SK-N-DZ (cell line): Measurements from ENCODE around the gene NUDT22.

ENCODE experiments used
- DNase-seq: peaks from one replicate; pipeline ENCODE4 v3.0.0-alpha.2; 2015; ENCODE audit warnings: low spot score

The NUDT22 gene

DNA sequence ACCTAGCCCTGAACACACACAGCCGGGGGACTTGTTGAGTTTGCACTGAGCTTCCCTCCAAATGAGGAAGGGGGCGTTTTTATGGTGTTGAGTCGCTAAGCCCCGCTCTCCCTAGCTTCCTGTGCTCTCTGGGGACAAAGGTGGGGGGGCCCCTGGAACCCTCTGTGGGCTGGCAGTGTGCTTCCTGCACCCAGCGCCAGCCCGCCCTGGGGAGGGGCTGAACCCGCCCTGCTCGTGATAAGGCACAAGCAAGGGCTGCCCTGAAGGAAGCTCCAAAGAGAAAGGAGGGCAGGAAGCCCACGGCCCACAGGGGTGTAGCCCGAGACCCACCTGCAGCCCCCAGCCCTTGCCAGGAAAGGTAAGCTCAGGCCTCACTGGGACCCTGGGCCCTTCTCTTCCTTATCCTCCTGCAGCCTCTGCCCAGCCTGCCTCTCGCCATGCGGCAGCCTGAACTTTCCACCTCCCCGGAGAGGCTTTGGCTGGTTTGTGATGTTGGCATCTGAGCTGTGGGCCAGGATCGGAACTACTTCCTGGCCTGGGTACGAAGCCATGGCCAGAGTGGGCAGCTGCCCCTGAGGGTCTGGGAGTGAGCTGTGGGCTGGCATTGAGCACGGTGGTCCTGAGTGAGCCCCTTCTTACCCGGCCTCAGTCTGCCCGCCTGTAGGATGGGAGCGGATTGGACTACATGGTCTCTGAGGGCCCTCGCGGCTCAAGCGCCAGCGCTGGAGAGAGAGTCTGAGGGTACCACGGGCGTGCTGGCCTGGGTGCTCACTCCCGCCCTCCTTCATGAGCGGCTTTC is 19.4 kb upstream of the NUDT22 start, which contains the start of gene FERMT3:
FERMT3 (plus strand) TSS at position 265 of the 799 bp plus-strand sequence. CDS start 644 bp downstream, outside the sequence.
- DNase-seq: no peak

DNA sequence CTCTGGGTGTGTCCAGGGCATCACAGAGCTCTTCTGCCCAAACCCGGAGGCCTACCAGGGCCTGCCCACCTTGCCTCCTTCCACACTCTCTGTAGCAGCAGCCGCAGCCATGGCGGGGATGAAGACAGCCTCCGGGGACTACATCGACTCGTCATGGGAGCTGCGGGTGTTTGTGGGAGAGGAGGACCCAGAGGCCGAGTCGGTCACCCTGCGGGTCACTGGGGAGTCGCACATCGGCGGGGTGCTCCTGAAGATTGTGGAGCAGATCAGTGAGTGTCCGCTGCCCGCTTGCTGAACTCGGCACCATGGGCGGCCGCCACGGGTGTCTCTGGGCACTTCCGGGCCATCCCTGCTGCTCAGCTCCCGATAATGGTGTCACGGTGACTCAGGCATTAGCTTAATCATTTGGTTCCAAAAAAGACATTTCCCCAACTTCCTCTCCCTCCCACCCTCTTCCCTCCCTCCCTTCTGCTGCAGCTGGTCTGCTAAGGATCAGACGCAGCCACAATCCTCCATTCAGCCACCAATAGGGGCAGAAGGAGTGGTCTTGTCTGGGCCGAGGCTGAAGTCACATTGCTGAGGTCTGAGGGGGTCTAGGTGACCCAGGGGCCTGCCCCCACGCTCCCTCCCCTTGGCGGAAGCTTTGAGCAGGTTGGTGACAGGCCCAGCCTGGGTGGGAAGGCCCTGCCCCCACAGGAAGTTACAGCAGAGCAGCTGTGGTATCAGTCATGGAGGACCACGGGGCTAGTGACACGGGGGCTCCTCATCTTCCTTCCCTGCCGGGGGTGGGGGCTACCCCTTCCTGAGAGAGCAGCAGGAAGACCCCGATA is 18.6 kb upstream of the NUDT22 start:
- DNase-seq: no peak

DNA sequence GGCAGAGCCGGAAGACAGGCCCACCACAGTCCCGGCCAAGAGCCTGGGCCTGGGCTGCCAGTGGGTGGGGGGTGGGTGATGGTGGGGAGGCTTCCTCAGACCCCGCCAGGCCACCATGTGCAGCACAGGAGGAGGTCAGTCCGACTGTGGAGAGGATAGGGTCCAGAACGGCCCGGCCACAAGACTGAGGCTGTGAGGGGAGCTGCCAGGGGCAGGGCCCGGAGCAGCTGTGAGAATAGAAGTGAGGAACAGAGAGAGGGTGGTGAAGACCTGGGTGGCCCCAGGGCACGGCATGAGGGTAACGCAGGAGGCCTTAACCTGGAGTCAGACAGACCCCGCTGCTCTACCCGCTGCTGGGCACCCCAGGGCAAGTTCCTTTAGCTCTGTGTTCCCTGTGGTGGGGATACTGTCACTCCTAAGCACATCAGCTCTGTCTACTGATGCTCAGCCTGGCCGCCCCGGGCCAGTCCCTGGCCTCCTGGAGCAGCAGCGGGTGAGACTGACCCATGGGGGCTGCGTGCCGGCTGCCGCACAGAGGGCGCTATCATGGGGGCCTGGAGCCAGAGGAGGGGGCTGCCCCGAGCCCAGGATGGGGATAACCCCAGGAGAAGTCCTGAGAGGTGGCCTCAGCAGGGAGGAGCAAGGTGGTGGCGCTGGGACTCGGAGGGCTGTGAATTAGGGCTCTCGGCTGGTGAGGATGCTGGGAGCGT is 17.8 kb upstream of the NUDT22 start:
- no peak for DNase-seq

DNA sequence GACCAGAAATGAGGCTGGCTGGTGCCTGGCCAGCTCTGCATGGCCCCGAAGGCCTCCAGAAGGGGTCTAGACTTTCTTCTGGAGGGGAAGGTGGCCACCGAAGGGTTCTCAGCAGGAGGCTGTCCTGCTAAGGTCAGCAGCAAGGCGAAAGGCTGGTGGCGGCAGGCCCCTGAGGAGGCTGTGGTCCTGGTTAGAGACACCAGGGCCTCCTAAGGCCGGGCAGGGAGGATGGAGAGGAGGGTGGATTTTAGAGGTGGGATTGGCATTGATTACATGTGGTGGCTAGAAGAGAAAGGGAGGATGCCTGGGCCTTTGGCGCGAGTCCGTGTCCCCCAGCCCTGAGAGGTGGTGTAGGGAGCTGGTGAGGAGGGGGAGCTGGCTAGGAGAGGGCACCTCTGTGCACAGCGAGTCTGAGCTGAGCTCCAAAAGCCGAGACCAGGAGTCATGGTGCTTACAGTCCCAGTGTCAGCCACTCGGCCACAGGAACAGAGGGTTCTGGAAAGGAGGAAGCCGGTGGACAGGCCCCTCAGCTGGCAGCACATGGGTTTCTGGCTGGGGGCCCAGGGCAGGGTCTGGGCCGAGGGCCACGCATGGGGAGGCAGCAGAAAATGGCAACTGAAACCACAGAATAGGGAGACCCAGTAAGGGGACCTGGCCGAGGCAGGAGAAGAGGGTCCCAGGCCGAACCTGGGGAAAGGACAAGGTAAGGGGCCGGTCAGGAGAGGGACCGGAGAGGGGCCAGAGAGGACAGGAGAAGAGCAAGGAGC is 17.1 kb upstream of the NUDT22 start:
- DNase-seq: no peak

DNA sequence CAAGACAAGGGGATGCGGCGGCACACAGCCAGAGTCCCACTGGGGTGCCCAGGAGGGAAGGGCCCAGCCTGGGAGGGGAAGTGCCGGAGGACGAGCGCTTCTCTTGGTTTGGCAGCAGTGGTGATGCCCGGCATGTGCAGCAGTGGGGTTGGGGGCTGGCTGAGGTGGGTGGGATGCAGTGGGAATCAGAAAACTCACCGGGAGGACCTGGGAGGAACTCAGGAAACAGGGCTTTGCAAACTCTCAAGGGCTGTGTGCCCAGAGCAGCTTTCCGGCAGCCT is 16.6 kb upstream of the NUDT22 start:
- DNase-seq: no peak

DNA sequence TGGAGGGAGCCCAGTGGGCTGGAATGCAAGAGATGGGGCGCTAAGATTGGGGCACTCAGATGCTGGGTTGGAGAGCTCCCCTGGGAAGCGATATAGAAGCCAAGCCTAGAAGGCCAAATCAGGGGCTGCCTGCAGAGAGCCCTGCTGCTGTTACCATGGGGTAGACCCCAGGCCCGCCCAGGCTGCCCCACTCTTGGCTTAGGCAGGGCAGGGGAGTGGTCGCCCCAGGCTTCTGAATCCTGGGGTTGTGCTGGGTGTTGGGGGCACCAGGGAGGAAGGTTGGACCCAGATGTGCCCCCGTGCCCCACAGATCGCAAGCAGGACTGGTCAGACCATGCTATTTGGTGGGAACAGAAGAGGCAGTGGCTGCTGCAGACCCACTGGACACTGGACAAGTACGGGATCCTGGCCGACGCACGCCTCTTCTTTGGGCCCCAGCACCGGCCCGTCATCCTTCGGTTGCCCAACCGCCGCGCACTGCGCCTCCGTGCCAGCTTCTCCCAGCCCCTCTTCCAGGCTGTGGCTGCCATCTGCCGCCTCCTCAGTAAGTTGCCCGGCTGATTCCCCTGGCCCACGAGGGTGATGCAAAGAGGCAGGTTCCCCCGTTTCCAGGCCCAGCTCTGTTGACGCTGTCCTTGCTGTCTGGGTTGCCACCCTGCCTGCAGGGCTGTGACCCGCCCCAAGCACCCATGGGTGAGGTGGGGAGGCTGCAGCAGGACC is 15.6 kb upstream of the NUDT22 start:
- no peak for DNase-seq

DNA sequence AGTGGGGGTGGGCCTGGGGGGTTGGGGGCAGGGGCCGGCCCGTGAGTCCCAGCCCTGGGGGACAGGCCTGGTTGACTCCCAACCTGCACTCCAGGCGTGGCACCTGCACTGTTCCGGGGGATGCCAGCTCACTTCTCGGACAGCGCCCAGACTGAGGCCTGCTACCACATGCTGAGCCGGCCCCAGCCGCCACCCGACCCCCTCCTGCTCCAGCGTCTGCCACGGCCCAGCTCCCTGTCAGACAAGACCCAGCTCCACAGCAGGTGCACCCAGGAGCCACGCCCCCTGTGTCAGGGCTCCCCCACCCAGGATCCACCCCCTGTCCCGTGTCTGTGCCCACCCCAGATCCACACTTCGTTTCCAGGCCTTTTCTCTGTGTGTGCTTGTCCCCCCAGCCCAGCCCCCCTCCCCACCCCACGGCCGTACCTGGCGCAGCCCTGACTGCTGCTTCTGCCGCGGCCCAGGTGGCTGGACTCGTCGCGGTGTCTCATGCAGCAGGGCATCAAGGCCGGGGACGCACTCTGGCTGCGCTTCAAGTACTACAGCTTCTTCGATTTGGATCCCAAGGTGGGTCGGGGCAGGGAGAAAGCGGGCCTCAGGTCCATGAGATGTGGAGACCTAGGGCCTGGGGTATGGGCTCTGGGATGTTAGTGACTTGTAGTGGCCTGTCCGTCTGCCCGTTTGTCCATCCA is 14.7 kb upstream of the NUDT22 start:
- DNase-seq: no peak

DNA sequence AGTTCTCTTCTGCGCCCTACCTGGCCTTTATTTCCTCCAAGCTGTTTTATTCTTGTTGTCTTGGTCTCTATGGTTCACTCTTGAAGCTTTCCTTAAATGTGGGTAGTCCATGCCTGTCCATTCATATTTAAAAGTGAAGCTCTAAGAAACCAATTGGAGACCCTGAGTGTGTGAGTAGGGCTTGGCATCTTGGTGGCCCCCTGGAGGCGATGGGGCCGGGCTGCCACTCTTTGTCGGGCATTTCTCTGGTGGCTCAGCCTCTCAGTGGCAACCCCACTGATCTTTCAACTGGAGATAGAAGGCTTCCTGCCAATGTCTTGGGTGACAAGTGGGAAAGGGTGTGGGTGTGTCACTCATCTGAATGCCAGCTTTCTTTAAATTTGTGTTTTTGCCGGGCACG is 9.2 kb upstream of the NUDT22 start:
- DNase-seq: no peak

DNA sequence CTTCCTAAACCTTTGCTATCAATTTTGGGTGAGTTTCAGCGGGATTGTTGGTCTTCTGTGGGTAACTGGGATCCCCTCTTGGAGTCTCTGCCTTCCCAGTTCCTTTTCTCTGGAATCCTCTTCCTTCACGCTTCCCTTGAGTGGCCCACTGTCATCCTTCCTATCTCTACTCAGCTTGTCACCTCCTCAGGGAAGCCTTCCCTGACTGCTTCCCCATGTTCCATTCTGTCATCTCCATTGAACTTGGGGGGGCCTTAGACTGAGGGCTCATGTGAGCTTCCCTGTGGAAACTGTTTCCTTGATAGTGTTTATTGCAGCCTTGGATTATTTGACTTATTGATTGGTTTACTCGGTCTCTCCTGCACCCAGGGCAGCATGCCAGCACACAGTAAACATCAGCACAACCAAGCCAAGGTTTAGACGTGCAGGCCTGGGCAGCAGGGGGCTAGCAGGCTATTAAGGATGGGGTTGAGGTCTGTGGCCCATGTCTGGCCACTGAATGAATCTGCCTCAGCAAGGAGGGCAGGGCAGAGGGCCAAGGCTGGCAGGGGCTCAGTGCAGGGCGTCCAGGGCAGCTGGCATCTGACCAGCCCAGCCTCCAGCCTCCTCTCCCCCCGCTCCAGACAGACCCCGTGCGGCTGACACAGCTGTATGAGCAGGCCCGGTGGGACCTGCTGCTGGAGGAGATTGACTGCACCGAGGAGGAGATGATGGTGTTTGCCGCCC is 7.3 kb upstream of the NUDT22 start:
- no peak for DNase-seq

DNA sequence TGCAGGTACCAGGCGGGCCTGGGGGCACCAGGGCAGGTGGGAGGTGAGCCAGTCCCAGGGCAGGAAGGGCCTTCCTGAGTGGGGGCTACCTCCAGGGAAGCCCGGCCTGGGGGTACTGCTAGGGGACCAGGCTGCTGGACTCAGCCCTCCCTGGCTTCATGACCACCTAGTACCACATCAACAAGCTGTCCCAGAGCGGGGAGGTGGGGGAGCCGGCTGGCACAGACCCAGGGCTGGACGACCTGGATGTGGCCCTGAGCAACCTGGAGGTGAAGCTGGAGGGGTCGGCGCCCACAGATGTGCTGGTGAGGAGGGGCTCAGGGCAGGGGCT is 6.8 kb upstream of the NUDT22 start:
- no peak for DNase-seq

DNA sequence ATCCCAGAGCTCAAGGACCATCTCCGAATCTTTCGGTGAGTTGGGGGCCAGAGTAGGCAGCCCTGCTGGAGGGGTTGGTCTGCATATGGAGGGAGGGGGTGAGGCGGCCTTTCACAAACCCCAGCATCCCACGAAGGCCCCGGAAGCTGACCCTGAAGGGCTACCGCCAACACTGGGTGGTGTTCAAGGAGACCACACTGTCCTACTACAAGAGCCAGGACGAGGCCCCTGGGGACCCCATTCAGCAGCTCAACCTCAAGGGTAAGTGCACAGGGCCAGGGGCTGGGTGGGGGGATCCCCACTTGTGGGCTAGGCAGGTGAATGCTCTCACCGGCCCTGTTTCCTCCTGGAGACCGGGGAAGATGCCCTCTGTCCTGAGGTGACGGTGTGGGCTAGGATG is 6.3 kb upstream of the NUDT22 start:
- no peak for DNase-seq

DNA sequence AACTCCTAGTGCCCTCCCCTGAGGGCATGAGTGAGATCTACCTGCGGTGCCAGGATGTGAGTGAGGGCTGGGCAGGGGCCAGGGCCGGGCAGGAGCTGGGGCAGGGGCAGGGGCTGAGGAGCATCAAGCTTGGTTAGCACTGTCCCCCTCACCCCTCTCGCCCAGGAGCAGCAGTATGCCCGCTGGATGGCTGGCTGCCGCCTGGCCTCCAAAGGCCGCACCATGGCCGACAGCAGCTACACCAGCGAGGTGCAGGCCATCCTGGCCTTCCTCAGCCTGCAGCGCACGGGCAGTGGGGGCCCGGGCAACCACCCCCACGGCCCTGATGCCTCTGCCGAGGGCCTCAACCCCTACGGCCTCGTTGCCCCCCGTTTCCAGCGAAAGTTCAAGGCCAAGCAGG is 5.8 kb upstream of the NUDT22 start:
- DNase-seq: no peak

DNA sequence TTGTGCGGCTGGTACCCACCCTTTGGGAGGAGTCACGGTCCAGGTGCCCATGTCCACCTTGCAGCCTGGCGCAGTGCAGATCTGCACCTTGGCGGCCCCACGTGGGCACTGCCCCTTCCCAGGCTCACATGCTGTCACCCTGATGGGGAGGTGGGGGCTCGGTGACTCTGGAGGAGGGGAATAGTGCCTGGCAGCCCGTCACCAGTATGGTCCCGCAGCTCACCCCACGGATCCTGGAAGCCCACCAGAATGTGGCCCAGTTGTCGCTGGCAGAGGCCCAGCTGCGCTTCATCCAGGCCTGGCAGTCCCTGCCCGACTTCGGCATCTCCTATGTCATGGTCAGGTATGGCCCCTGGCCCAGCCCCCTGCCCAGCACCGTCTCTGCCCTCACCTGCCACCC is 5.3 kb upstream of the NUDT22 start:
- no peak for DNase-seq

DNA sequence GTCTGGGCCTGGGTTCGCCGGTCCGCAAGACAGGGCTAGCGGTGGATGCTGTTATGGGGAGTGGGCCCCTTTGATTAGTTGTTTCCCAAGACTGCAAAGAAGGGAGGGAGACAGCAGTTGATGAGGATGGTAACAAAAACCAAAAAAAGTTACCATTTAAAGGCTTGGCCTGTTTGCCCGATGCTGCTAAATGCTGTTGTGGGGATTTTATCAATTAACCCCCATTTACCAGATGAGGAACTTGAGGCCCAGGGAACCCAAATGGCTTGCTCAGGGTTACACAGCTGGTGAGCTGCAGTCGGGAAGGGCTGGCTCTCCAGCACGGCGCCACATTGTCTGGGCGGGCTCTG is 3.4 kb upstream of the NUDT22 start:
- DNase-seq: no peak

DNA sequence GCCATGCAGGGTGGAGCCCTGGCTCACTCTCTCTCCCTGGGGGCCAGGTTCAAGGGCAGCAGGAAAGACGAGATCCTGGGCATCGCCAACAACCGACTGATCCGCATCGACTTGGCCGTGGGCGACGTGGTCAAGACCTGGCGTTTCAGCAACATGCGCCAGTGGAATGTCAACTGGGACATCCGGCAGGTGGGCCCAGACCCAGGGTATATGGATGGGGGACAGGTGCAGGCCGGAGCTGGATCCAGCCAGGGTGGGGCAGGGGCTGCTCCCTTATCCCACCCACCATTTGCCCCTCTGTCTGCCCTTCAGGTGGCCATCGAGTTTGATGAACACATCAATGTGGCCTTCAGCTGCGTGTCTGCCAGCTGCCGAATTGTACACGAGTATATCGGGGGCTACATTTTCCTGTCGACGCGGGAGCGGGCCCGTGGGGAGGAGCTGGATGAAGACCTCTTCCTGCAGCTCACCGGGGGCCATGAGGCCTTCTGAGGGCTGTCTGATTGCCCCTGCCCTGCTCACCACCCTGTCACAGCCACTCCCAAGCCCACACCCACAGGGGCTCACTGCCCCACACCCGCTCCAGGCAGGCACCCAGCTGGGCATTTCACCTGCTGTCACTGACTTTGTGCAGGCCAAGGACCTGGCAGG is 2.9 kb upstream of the NUDT22 start:
- no peak for DNase-seq

DNA sequence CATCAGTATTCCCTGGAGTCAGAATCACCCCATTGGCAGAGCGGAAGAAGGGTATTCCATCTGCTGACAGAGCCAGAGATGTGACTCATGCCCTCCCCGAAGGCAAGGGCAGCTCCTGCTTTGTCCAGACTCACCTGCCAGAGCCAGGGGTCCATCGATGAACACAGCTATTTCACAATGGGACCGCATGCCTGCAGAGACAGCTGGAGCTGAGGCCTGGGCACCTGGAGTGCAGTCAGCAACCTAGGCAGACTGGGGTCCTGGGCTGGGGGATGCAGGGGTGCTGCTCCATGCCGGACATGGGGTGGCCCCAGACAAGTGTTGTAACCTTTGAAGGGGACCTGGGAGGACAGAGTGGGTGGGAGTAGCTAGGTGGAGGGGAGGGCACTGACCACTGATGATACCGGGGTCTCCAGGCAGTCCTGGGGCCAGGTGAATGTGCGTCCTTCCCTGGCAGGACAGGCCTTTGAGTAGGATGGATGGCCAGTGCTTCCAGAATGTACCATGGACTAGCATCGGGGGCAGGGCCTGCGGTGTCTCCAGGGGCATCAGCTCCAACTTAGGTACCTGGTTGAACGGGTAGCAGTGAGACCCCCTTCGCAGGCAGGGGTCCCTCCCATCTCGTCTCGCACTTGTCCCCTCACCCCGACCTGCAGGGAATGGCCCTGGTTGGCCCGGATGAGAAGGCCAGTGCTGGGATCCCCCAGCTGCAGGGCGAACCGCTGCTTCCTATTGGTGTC is 1.8 kb upstream of the NUDT22 start:
- DNase-seq: no peak

DNA sequence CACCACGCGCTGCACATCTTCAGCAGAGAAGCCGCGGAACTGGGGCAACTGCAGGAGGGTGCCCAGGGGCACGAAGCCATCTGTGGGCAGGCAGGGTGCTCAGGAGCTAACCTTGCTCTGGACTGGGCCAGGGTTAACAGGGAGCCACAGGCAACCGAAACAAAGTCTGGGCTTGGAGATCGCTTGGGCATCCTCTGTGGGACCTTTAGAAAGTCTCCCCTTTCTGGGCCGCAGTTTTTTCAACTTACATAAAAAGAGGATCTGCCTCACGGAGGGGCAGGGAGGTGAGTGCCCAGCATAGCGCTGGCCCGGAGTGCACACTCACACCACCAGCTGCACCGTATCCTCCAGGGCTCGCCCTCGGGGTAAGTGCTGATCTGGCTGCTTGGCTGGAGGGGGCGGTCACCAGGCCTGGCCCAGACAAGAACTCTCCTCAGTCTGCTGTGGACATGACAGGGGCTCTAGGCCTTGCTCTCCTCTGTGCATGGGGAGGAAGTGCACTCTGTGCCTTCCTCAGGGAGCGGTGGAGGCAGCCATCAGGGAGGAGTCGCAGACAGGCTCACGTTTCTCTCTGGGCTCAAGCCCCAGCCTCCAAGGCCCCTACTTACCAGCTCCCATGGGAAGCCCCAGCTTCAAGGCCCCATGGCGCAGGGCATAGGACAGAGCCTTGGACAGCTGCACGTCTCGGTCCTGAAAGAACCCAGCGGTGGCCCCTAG is 1.0 kb upstream of the NUDT22 start:
- no peak for DNase-seq

DNA sequence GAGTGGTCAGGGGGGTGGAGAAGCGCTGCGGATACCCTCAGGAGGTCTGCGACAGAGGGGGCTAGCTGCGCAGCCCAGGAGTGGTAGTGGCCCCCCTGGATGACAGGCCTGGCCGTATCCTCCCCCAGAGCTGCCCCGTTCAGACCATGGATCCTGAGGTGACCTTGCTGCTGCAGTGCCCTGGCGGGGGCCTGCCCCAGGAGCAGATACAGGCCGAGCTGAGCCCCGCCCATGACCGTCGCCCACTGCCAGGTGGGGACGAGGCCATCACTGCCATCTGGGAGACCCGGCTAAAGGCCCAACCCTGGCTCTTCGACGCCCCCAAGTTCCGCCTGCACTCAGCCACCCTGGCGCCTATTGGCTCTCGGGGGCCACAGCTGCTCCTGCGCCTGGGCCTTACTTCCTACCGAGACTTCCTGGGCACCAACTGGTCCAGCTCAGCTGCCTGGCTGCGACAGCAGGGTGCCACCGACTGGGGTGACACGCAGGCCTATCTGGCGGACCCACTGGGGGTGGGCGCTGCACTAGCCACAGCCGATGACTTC is 505 bp downstream of the NUDT22 start:
- no peak for DNase-seq
